IMR-90 (cell line): Measurements from ENCODE around the gene SKIC8. TPM values are rescaled to one million over a fixed set of nuclear protein-coding genes. Genes with fewer than 3 reads are reported as not detected.

Experiments used
- ATAC-seq: fragments of 200-7000 bp; cut with Tn5 transposase; 2 replicates; pipeline ENCODE4 v1.9.1; 2020; ENCODE audit warnings: low read depth, mild to moderate bottlenecking, moderate library complexity
- BruUV-seq: library from RNA; stranded (reverse); fragments of 400-500 nt; replicated peaks from 2 replicates; lab custom pipeline; 2021; lab: Mats Ljungman, UMichigan
- CTCF ChIA-PET: fragments of 300-600 bp; formaldehyde crosslinking; extraction: SDS; loops from one replicate; lab custom pipeline; 2021; ENCODE audit warnings: antibody characterized with exemption; lab: Yijun Ruan, JAX
- POLR2A ChIA-PET: fragments of 300-600 bp; sonication (Branson Sonifier 250); formaldehyde crosslinking; loops from one replicate; lab custom pipeline; 2022; ENCODE audit warnings: antibody characterized with exemption; ENCODE audit not compliant: unreplicated experiment; lab: Charles Lee
- DNase-seq: peaks from one replicate; pipeline ENCODE4 v3.0.0; 2013
- H2AFZ ChIP-seq: replicated peaks from 2 replicates; pipeline ENCODE3; 2013; ENCODE audit warnings: low read length, mild to moderate bottlenecking; ENCODE audit not compliant: poor library complexity
- H2AK5ac ChIP-seq: 2 replicates; pipeline ENCODE4 v1.6.1; 2013; ENCODE audit warnings: low read depth, low read length, inconsistent platforms
- H2AK9ac ChIP-seq: replicated peaks from 2 replicates; pipeline ENCODE3; 2013; ENCODE audit warnings: mild to moderate bottlenecking, low read depth, low read length, moderate library complexity; ENCODE audit not compliant: poor library complexity
- H2BK120ac ChIP-seq: 2 replicates; pipeline ENCODE4 v1.6.1; 2013; ENCODE audit warnings: low read depth, low read length, inconsistent platforms
- H2BK15ac ChIP-seq: 3 replicates; pipeline ENCODE4 v1.6.1; 2013; ENCODE audit warnings: low read depth, low read length, inconsistent platforms
- H2BK20ac ChIP-seq: 2 replicates; pipeline ENCODE4 v1.6.1; 2013; ENCODE audit warnings: low read depth, mild to moderate bottlenecking, inconsistent platforms, low read length, moderate library complexity
- H2BK5ac ChIP-seq: 2 replicates; pipeline ENCODE4 v1.6.1; 2013; ENCODE audit warnings: mild to moderate bottlenecking, low read depth, low read length, inconsistent platforms; ENCODE audit not compliant: poor library complexity, severe bottlenecking
- H3K14ac ChIP-seq: replicated peaks from 2 replicates; pipeline ENCODE4 v1.6.1; 2013; ENCODE audit warnings: low read depth, low read length, inconsistent platforms
- H3K18ac ChIP-seq: 2 replicates; pipeline ENCODE4 v1.6.1; 2013; ENCODE audit warnings: low read depth, low read length, control low read depth
- H3K23ac ChIP-seq: 2 replicates; pipeline ENCODE4 v1.6.1; 2013; ENCODE audit warnings: low read depth, low read length, inconsistent platforms
- H3K27ac ChIP-seq: 2 replicates; pipeline ENCODE4 v1.5.1; 2013; ENCODE audit warnings: mild to moderate bottlenecking, control low read depth, low read length; ENCODE audit not compliant: insufficient read depth
- H3K27me3 ChIP-seq: 2 replicates; pipeline ENCODE4 v1.6.1; 2013; ENCODE audit warnings: low read length; ENCODE audit not compliant: control insufficient read depth, insufficient read depth
- H3K36me3 ChIP-seq: 2 replicates; pipeline ENCODE4 v1.6.1; 2013; ENCODE audit warnings: low read length, mixed read lengths; ENCODE audit not compliant: control insufficient read depth, insufficient read depth
- H3K4ac ChIP-seq: 2 replicates; pipeline ENCODE4 v1.6.1; 2013; ENCODE audit warnings: low read depth, low read length, inconsistent platforms
- H3K4me1 ChIP-seq: 2 replicates; pipeline ENCODE4 v1.6.1; 2013; ENCODE audit warnings: low read length, mixed read lengths; ENCODE audit not compliant: control insufficient read depth, insufficient read depth
- H3K4me2 ChIP-seq: 2 replicates; pipeline ENCODE4 v1.6.1; 2013; ENCODE audit warnings: low read depth, mild to moderate bottlenecking, control low read depth, low read length, moderate library complexity
- H3K4me3 ChIP-seq: 2 replicates; pipeline ENCODE4 v1.5.1; 2013; ENCODE audit warnings: low read depth, mild to moderate bottlenecking, control low read depth, low read length, moderate library complexity; ENCODE audit not compliant: insufficient read depth
- H3K56ac ChIP-seq: 2 replicates; pipeline ENCODE4 v1.6.1; 2013; ENCODE audit warnings: low read length, inconsistent platforms; ENCODE audit not compliant: insufficient read depth; ENCODE audit errors: extremely low read depth
- H3K79me1 ChIP-seq, 2 experiments: 2 replicates each; pipeline ENCODE4 v1.6.1; 2013; ENCODE audit warnings: low read length in 2 of 2, inconsistent platforms in 1 of 2, low read depth in 1 of 2
- H3K9ac ChIP-seq: 2 replicates; pipeline ENCODE4 v1.6.1; 2013; ENCODE audit warnings: low read depth, low read length, control low read depth
- H3K9me1 ChIP-seq: 2 replicates; pipeline ENCODE4 v1.6.1; 2013; ENCODE audit warnings: low read length, inconsistent platforms; ENCODE audit not compliant: insufficient read depth
- H3K9me3 ChIP-seq: 2 replicates; pipeline ENCODE4 v1.6.1; 2013; ENCODE audit warnings: low read length; ENCODE audit not compliant: control insufficient read depth, insufficient read depth
- H4K20me1 ChIP-seq: 2 replicates; pipeline ENCODE4 v1.6.1; 2013; ENCODE audit warnings: low read length, inconsistent platforms; ENCODE audit not compliant: insufficient read depth
- H4K5ac ChIP-seq: 2 replicates; pipeline ENCODE4 v1.6.1; 2013; ENCODE audit warnings: mild to moderate bottlenecking, low read depth, low read length, control low read depth
- H4K8ac ChIP-seq, 2 experiments: 2 replicates each; pipeline ENCODE4 v1.6.1; 2013; ENCODE audit warnings: low read depth in 2 of 2, low read length in 2 of 2, control low read depth in 1 of 2, inconsistent platforms in 1 of 2
- H4K91ac ChIP-seq: 2 replicates; pipeline ENCODE4 v1.6.1; 2013; ENCODE audit warnings: low read depth, low read length, inconsistent platforms; ENCODE audit not compliant: insufficient read depth
- CHD1 ChIP-seq: IDR thresholded peaks from 2 replicates; pipeline ENCODE4 v1.6.1; 2012; ENCODE audit warnings: low read depth, low read length, improper control_type of control experiment
- FOS ChIP-seq: fragments of 150-350 bp; IDR thresholded peaks from 2 replicates; pipeline ENCODE4 v1.6.1; 2016; ENCODE audit warnings: low read depth, low read length
- MAFK ChIP-seq: IDR thresholded peaks from 2 replicates; pipeline ENCODE4 v1.6.1; 2012; ENCODE audit warnings: low read depth, low read length, improper control_type of control experiment
- MAZ ChIP-seq: IDR thresholded peaks from 2 replicates; pipeline ENCODE4 v1.6.1; 2012; ENCODE audit warnings: low read depth, mild to moderate bottlenecking, low read length, improper control_type of control experiment, moderate library complexity, borderline replicate concordance
- MXI1 ChIP-seq: IDR thresholded peaks from 2 replicates; pipeline ENCODE4 v1.6.1; 2012; ENCODE audit warnings: low read depth, mild to moderate bottlenecking, low read length, moderate library complexity, borderline replicate concordance
- SMC3 ChIP-seq: fragments of 150-350 bp; IDR thresholded peaks from 2 replicates; pipeline ENCODE4 v1.6.1; 2016; ENCODE audit warnings: low read depth, mild to moderate bottlenecking, antibody characterized with exemption, low read length, moderate library complexity
- WGBS, 2 experiments: methylation state at CpG; one replicate each; pipeline versions ENCODE4 v1.1.5 to v1.1.7; 2013; ENCODE audit warnings: missing lambda C conversion rate in 2 of 2; ENCODE audit not compliant: insufficient read length in 1 of 2; ENCODE audit errors: extremely low coverage in 2 of 2; 5-methylcytosine and 5-hydroxymethylcytosine counted together
- dilution Hi-C: fragments of 300-500 bp; cut with HindIII; formaldehyde crosslinking; loops from one replicate; pipeline ENCODE4 v1.14.3; 2018; ENCODE audit warnings: low sequenced_read_pairs; ENCODE audit not compliant: unreplicated experiment
- in situ Hi-C: fragments of 300-500 bp; cut with MboI; formaldehyde crosslinking; loops from 3 replicates; pipeline ENCODE4 v1.14.3; 2019; ENCODE audit warnings: low sequenced_read_pairs, inconsistent platforms, mixed read lengths
- intact Hi-C: fragments of 100-400 bp; cut with micrococcal nuclease; formaldehyde crosslinking; loops from 2 replicates; pipeline ENCODE4 v1.10.0; 2022
- polyA plus RNA-seq, 3 experiments: library from polyadenylated mRNA; depleted of rRNA; stranded (reverse); fragments of >200 nt; gene quantifications; 2 replicates each; pipeline ENCODE4 v1.2.3, GENCODE V29; 2012; ENCODE audit warnings: low replicate concordance in 1 of 3
- total RNA-seq: library from RNA; depleted of rRNA; stranded (reverse); fragments of >200 nt; gene quantifications from 2 replicates; pipeline ENCODE4 v1.2.3, GENCODE V29; 2012
- TF ChIP-seq, protein P1 (sequence below): fragments of 150-350 bp; IDR thresholded peaks from 2 replicates; pipeline ENCODE4 v1.6.1; 2016; ENCODE audit warnings: low read depth, mild to moderate bottlenecking, low read length, moderate library complexity, borderline replicate concordance

SKIC8 gene
- total and polyA plus RNA-seq, 2 of the 4 experiments (the other 2 are of a cell fraction), result 72.2 to 124 TPM

DNA sequence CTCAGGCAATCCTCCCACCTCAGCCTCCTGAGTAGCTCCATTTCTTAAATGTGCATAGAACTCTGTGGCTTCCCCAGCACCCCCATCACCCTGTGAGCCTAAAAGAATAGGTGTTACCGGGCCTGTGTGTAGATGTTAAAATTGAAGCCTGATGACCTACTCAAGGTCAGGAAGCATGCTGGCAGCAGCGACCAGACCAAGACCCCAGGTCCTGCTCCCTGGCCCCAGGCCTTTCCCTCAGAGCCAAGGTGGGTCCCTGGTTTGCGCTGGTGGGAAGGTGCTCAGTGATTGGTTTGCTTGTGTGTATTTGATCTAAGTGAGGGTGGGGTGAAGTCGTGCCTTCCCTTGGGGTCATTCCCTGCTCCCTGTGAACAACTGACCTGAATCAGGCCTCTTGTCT, 22.4 kb upstream of the SKIC8 start:
- H3K18ac ChIP-seq, result no peak overlapping the region
- no peak for ATAC-seq
- H2BK120ac ChIP-seq, result no peak overlapping the region
- intact Hi-C loops (no loop called here), dilution Hi-C loops (no loop called here), in situ Hi-C loops (no loop called here)
- DNase-seq, result no peak
- 43% methylated on average over 1 of the region's 4 CpGs; no CpG with 5 or more reads in 1 of the 2 experiments for WGBS, 2 experiments
- H4K8ac ChIP-seq, result peak overlapping the region; percentile 44 to 77
- no peaks in the 10 kb centered on the region for H3K36me3 ChIP-seq
- ChIA-PET CTCF (no interaction called here), POLR2A (no interaction called here)
- no peak overlapping the region for H4K91ac ChIP-seq
- peak overlapping the region; percentile 56; the same call in 1 of the 2 replicates for H3K4ac ChIP-seq
- H3K9me3 ChIP-seq, result no peaks in the 10 kb centered on the region
- H3K9ac ChIP-seq, result no peak overlapping the region
- peak overlapping the region; percentile 21; the same call in 1 of the 2 replicates for H3K14ac ChIP-seq
- no peaks in the 10 kb centered on the region for H3K79me1 ChIP-seq
- H3K56ac ChIP-seq, result no peak overlapping the region
- H2BK15ac ChIP-seq, result no peak overlapping the region
- no peak overlapping the region for H2BK20ac ChIP-seq
- H4K5ac ChIP-seq, result no peak overlapping the region
- H3K4me1 ChIP-seq, result peaks cover 4% of the 10 kb centered on the region; the same call in 1 of the 2 replicates
- TF ChIP-seq, protein P1, sequence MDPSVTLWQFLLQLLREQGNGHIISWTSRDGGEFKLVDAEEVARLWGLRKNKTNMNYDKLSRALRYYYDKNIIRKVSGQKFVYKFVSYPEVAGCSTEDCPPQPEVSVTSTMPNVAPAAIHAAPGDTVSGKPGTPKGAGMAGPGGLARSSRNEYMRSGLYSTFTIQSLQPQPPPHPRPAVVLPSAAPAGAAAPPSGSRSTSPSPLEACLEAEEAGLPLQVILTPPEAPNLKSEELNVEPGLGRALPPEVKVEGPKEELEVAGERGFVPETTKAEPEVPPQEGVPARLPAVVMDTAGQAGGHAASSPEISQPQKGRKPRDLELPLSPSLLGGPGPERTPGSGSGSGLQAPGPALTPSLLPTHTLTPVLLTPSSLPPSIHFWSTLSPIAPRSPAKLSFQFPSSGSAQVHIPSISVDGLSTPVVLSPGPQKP, result no peak
- TF ChIP-seq MXI1, result no peak
- no peak for TF ChIP-seq FOS
- TF ChIP-seq MAZ, result no peak
- no peak for TF ChIP-seq MAFK
- no peak for TF ChIP-seq SMC3
- no peak for TF ChIP-seq CHD1
- H3K27ac ChIP-seq, result no peak overlapping the region
- no peak overlapping the region for H3K4me2 ChIP-seq
- peaks cover 14% of the 10 kb centered on the region; the same call in 1 of the 2 replicates for H3K27me3 ChIP-seq
- no TSS peak for BruUV-seq
- no peaks in the 10 kb centered on the region for H4K20me1 ChIP-seq
- H2AK9ac ChIP-seq, result no peak overlapping the region
- peak overlapping the region; percentile 87 for H2AFZ ChIP-seq
- no peak overlapping the region for H2BK5ac ChIP-seq
- no peak overlapping the region for H2AK5ac ChIP-seq
- no peak overlapping the region for H3K4me3 ChIP-seq
- H3K9me1 ChIP-seq, result peaks cover 14% of the 10 kb centered on the region
- H3K23ac ChIP-seq, result no peak overlapping the region
